ENCODE measurements around the gene EVPL. TPM values are rescaled to one million over a fixed set of nuclear protein-coding genes. Genes with fewer than 3 reads are reported as not detected.

The EVPL gene
- total RNA-seq, 1 donor from 2014 or later, result not detected

DNA sequence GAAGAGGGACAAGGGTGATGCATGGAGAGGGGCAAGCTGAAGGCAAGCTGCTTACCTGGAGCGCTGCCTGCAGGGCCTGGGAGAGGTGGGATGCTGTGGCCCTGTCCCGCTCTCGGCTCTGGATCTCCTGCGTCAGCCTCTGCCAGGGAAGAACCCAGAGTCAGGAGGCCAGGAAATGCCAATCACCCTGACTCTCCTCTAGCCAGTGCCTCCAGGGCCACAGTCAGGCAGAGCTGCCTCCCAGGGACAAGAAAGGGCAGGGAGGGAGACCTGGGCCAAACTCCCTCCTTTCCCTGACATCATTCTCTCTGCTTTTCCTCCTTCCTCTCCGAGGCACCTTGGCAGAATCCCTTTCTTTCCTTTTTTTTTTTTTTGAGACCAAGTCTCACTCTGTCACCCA is 15.2 kb downstream of the EVPL start:
- intact Hi-C loops (cut with DNase I), result no loop called here
- Histone ChIP-seq H3K36me3 (no peaks in the 10 kb centered on the region), H3K9me3 (no peaks in the 10 kb centered on the region), H3K27ac (no peak overlapping the region), H3K4me3 (no peak overlapping the region), H3K27me3 (no peaks in the 10 kb centered on the region), H3K4me1 (no peaks in the 10 kb centered on the region)
- TF ChIP-seq, protein P1, sequence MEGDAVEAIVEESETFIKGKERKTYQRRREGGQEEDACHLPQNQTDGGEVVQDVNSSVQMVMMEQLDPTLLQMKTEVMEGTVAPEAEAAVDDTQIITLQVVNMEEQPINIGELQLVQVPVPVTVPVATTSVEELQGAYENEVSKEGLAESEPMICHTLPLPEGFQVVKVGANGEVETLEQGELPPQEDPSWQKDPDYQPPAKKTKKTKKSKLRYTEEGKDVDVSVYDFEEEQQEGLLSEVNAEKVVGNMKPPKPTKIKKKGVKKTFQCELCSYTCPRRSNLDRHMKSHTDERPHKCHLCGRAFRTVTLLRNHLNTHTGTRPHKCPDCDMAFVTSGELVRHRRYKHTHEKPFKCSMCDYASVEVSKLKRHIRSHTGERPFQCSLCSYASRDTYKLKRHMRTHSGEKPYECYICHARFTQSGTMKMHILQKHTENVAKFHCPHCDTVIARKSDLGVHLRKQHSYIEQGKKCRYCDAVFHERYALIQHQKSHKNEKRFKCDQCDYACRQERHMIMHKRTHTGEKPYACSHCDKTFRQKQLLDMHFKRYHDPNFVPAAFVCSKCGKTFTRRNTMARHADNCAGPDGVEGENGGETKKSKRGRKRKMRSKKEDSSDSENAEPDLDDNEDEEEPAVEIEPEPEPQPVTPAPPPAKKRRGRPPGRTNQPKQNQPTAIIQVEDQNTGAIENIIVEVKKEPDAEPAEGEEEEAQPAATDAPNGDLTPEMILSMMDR (IDR thresholded peaks at IDR 0.05), result no peak
- DNase-seq (ENCODE audit: low spot score in 2 of 2), result no peak

DNA sequence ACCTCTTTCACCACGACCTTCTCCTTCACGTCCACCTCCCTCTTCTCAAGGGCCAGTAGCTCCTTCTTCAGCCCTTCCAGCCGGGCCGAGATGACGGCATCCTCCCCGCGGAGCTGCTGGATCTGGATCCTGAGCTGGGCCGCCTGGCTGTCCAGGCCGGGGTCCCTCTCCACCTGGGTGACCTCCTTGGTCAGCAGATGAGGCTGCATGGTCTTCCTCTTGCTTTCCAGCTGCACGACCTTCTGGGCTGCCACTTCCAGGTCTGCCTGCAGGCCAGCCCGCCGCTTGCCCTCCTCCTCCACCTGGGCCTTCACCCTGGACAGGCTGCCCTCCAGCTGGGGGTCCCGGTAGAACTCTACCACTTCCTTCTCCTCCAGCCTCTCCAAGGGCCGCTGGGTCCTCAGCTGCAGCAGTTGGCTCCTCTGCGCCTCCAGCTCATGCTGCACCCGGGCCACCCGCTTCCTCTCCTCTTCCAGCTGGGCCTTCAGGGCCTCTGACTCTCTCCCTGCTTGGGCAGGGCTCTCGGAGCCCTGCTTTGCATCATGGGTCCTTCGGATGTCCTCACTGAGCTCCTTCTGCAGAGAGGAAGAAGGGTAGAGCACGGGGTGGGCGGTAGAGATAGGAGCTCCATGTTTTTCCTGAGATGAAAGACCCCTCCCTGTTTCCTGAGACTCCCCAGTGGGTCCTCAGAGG is 17.0 kb downstream of the EVPL start:
- intact Hi-C loops (cut with DNase I), result no loop called here
- Histone ChIP-seq H3K27me3 (no peaks in the 10 kb centered on the region), H3K27ac (no peak overlapping the region), H3K36me3 (no peaks in the 10 kb centered on the region), H3K9me3 (no peaks in the 10 kb centered on the region), H3K4me1 (no peaks in the 10 kb centered on the region), H3K4me3 (no peak overlapping the region)
- DNase-seq (ENCODE audit: low spot score in 2 of 2), result no peak
- TF ChIP-seq, protein P1 (IDR thresholded peaks at IDR 0.05), result no peak

DNA sequence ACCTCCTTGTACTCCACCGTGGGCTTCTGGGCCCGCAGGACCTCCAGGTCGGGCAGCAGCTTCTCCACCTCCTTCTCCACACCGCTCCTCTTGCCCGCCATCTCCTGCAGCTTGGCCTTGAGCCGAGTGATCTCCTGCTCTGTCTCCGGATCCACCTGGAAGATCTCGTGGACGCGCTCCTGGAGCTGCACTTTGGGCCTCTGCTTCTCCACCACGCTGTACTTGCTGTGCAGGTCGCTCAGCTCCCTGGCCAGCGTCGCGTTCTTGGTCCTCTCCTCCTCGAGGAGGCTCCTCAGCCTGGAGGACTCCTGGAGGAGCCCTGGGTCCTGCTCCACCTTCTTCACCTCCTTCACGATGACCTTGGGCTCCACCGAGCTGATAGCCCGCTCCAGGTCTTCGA is 17.7 kb downstream of the EVPL start:
- no peaks in the 10 kb centered on the region for H3K4me1 ChIP-seq
- H3K4me3 ChIP-seq, result no peak overlapping the region
- TF ChIP-seq, protein P1 (IDR thresholded peaks at IDR 0.05), result no peak
- intact Hi-C loops (cut with DNase I), result no loop called here
- no peak for DNase-seq (ENCODE audit: low spot score in 2 of 2)
- H3K36me3 ChIP-seq, result no peaks in the 10 kb centered on the region
- H3K27me3 ChIP-seq, result no peaks in the 10 kb centered on the region
- no peak overlapping the region for H3K27ac ChIP-seq
- no peaks in the 10 kb centered on the region for H3K9me3 ChIP-seq

DNA sequence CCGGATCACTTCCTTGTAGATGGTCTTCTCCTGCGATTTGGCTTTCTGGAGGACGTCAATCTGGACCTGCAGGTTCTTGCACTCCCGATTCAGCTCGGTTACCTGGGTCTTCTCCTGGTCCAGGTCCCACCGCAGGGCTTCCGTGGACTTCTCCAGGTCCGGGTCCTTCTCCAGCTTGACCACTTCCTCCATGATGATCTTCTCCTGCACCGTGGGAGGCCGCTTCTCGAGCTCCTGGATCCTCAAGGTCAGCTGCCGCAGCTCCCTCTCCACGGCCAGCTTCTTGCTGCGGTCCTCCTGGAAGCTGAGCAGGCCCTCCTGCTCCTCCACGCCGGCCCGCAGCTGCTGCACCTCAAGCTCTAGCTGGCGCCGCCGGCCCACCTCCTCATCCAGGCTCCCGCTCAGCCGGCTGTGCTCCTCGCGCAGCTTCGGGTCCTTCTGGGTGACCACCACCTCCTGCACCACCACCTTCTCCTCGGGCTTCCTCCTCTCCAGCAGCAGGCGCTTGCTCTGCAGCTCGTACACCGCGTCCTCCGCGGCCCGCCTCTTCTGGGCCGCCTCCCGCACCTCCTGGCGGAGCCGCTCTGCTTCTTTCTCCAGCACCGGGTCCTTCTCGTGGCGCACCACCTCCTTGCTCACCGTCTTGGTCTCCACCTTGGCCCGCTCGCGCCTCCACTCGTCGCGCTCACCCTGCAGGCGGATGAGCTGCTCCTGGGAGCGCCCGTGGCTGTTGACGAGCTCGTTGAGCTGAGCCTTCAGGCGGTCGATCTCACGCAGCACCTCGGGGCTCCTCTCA is 18.3 kb downstream of the EVPL start:
- Histone ChIP-seq H3K27me3 (no peaks in the 10 kb centered on the region), H3K27ac (no peak overlapping the region), H3K4me1 (no peaks in the 10 kb centered on the region), H3K36me3 (no peaks in the 10 kb centered on the region), H3K4me3 (no peak overlapping the region), H3K9me3 (no peaks in the 10 kb centered on the region)
- intact Hi-C loops (cut with DNase I), result no loop called here
- TF ChIP-seq, protein P1 (IDR thresholded peaks at IDR 0.05), result no peak
- DNase-seq (ENCODE audit: low spot score in 2 of 2), result no peak

DNA sequence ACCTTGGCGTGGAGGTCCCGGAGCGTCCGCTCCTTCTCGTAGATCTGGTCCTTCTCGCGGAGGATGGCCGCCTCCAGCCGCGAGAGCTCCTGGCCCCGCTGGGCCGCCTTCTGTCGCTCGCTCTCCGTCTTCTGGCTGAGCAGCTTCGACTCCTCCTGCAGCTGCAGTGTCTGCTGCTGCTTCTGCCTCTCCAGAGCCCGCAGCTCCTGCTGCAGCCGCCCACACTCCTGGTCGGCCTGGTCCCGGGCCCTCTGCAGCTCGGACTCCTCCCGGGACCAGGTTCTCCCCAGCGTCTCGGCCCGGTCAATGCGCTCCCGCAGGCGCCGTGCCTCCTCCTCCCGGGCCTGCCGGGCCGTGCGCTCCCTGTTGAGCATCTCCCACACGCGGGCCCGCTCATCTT is 18.9 kb downstream of the EVPL start:
- H3K36me3 ChIP-seq, result no peaks in the 10 kb centered on the region
- DNase-seq (ENCODE audit: low spot score in 2 of 2), result no peak
- H3K27ac ChIP-seq, result no peak overlapping the region
- H3K9me3 ChIP-seq, result no peaks in the 10 kb centered on the region
- TF ChIP-seq, protein P1 (IDR thresholded peaks at IDR 0.05), result no peak
- intact Hi-C loops (cut with DNase I), result no loop called here
- H3K27me3 ChIP-seq, result no peaks in the 10 kb centered on the region
- no peaks in the 10 kb centered on the region for H3K4me1 ChIP-seq
- no peak overlapping the region for H3K4me3 ChIP-seq
